ENCODE data around the gene AATK. TPM values are rescaled to one million over a fixed set of nuclear protein-coding genes. Genes with fewer than 3 reads are reported as not detected.

AATK gene
- total and polyA plus RNA-seq, 2 of the 13 experiments (the other 11 are each of a cell fraction or from before 2014, with no cell fraction given): 2.9 to 8.4 TPM

GRCh38 chr17:81143717-81144422 lies 22.2 kb downstream of the AATK start (continued):
- TF ChIP-seq MTERF4 (CRISPR knock-in tag; IDR thresholded peaks at IDR 0.05): no peak
- no peak for TF ChIP-seq SIX1 (CRISPR knock-in tag; IDR thresholded peaks at IDR 0.05; ENCODE audit: borderline replicate concordance)
- peak; percentile 20; the same call in 1 of the 2 replicates for TF ChIP-seq ZNF687 (CRISPR knock-in tag; IDR thresholded peaks at IDR 0.05)
- no peak for TF ChIP-seq MEIS2 (CRISPR knock-in tag; IDR thresholded peaks at IDR 0.05)
- TF ChIP-seq DNMT1 (CRISPR knock-in tag; IDR thresholded peaks at IDR 0.05): 0 out of 2 replicates have a peak, but pooled peaks have one; percentile 49
- 0 out of 2 replicates have a peak, but pooled peaks have one; percentile 52 for TF ChIP-seq ZBTB4 (CRISPR knock-in tag; IDR thresholded peaks at IDR 0.05; ENCODE audit: borderline replicate concordance)
- no peak for TF ChIP-seq ZNF280B (CRISPR knock-in tag; IDR thresholded peaks at IDR 0.05; ENCODE audit: borderline replicate concordance)
- no peak for TF ChIP-seq ELF3 (CRISPR knock-in tag; IDR thresholded peaks at IDR 0.05)
- no peak for TF ChIP-seq IKZF4 (CRISPR knock-in tag; IDR thresholded peaks at IDR 0.05; ENCODE audit: borderline replicate concordance, low read depth, not compliant biosample characterization)
- no peak for TF ChIP-seq ZNF784 (CRISPR knock-in tag; IDR thresholded peaks at IDR 0.05; ENCODE audit: borderline replicate concordance)
- TF ChIP-seq ZNF567 (CRISPR knock-in tag; IDR thresholded peaks at IDR 0.05; ENCODE audit: borderline replicate concordance): no peak
- no peak for TF ChIP-seq ZFP36L2 (CRISPR knock-in tag; IDR thresholded peaks at IDR 0.05)
- no peak for TF ChIP-seq SNAPC5 (CRISPR knock-in tag; IDR thresholded peaks at IDR 0.05; ENCODE audit: borderline replicate concordance)
- no peak for TF ChIP-seq ZFP36L1 (CRISPR knock-in tag; IDR thresholded peaks at IDR 0.05)
- no peak for TF ChIP-seq CEBPG (CRISPR knock-in tag; IDR thresholded peaks at IDR 0.05)
- TF ChIP-seq ZNF619 (CRISPR knock-in tag; IDR thresholded peaks at IDR 0.05): no peak
- TF ChIP-seq MTF2 (CRISPR knock-in tag; IDR thresholded peaks at IDR 0.05; ENCODE audit: borderline replicate concordance): no peak

All from HepG2 (cell line).